ENCODE data around the gene FSTL1.

Gene FSTL1

DNA sequence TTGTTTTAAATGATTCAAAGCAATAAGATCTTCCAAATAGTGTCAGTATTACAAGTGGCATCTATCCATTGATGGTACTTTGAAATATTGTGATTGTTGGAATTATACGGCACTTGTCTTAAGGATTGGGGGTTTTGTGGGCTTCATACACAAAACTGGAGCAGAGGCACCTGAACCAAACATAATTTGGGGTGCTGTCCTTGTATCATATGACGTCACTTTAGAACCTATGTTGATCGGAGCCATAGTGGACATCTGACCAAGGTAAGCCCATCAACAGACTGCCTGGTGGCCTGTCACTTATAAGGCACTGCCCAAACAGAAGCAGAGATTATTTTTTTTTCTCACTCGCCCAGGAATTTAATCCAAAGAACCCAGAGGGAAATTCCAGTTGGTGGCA lies 98.8 kb downstream of the FSTL1 start:
- DNase-seq (ENCODE audit: low read depth), result no peak

DNA sequence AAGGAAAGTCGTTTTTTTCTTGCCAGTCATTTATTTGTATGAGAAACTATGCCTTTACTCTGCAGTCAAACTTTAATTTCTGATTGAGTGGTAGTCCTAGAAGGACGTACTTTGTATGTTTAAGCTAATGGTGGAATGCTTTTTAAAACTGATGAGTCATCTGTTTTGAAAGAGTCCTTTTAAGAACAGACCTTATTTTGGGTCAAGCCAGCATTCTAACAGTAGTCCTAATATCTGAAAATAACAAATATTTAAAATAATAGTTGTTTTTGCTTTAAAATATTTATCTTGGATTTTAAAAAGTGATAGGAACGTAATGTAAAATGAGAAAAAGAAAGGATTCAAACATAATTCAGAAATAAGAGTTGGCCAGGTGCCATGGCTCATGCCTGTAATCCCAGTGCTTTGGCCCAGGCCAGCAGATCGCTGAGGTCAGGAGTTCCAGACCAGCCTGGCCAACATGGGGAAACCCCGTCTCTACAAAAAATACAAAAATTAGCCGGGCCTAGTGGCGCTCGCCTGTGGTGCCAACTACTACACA lies 100.3 kb downstream of the FSTL1 start:
- DNase-seq (ENCODE audit: low read depth), result no peak

DNA sequence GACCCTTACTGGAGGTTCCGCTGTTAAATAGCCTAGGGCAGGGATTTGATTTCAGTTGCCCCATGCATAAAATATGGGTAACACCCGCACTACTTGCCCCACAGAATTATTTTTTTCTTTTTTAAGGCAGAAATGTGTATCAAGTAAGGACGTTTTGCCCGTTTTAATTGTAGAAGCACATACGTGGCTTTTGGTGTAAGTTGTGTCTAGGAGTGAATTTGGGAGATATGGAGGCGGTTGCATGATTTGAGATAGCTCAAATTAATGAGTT lies 101.0 kb downstream of the FSTL1 start:
- DNase-seq (ENCODE audit: low read depth), result no peak

DNA sequence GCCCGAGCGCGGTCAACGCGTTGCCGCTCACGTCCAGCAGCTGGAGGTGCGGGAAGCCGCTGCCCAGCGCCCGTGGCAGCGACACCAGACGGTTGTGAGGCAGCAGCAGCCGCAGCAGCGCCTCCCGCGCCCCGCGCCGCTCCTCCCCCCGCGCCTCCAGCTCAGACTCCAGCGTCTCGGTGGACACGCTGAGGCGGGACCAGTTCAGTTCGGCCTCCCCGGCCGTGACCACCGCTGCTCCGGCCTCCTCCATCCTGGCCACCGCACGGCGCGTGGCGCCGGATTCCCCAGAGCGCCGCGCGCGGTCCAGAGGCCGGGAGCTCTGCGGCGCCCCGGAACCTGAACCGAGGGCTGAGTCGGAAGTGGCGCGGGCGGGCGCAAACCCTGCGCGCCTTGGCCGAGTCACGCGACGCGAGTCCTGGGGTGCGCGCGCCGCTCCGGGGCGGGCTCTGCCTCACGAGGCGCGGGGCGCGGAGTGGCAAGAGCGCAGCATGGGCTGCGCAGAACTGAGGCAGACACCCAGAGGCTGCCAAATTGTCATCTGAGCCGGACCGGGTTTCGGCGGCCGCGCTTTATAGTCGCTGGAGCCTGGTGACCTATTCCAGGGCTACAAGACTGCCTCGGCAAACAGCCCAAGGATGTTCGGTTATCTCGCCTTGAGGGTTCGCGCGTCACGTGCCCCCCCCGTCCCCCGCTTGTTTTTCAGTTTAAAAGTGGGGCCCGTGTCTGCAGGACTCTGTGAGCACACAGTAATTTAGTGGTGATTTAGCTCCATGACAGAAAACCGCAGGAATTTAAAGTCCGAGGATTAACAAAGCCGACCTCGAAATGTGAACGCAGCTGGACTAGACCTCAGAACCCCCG lies 101.6 kb downstream of the FSTL1 start, which contains the start of gene LRRC58:
Gene LRRC58 (minus strand): TSS at position 364 of the 864 bp plus-strand sequence. CDS start 111 bp downstream, at position 253.
- DNase-seq (ENCODE audit: low read depth), result peak; percentile 84

DNA sequence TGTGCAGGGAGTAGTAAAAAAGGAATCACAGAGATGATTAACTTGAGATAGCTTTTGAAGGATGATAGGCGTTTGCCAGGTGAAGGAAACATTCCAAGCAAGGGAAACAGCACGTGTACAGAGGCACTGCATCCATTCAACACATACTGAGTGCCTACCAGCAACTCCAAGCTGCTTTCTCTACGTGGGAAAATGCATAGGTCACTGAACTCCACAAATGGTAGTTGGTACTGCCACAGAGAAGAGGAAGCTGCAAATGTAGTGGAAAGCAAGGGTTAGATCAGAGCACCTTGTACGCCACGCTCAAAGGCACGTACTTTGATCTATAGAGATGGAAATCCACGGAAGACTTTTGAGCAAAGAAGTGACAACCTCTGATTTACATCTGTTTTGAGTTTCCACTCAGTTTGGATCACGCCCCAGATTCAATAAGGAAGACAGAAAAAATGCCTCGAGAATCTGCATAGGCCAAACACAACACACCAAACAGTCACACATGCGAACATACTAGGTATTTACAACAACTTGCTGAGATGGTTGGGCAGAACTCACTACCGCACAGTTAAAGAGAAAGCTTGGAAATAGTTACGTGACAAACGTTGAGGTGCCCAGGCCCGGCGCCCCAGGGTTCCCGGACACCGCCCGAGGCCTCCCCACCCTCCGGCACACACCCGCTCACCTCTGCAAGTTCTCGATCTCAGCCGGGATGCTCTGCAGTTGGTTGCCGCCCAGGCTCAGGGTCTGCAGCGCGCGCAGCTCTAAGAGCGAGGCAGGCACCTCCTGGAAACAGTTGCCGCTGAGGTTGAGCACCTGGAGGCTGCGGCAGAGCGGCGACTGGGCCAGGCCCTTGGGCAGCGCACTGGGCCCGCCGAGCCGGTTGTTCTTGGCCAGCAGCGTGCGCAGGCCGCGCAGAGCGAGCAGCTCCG lies 102.5 kb downstream of the FSTL1 start:
- no peak for DNase-seq (ENCODE audit: low read depth)

DNA sequence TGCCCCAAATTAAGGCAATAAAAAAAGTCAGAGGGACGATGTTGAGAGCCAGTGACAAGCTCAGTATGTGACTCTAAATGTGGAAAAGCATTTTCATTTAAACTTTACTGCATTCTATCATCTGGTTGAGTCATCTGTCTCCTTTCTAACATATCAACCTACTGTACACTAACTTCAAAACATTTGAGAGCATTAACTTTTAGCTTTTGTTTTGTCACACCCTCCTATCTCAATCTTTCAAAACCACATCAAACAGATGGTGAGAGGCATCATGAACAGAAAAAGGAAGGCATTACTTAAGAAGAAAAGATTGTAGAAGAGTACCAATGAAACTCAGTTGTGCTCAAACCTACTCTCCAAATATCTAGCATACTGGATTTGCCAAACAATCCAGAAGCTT lies 106.4 kb downstream of the FSTL1 start:
- DNase-seq (ENCODE audit: low read depth), result no peak

Data from stimulated activated CD8-positive, alpha-beta memory T cell treated with anti-CD3 and anti-CD28 coated beads, Interleukin-12 subunit alpha, Interleukin-12 subunit beta, amount 100 ng/mL, for 4 hours (primary cell).